Smooth muscle cell (in vitro differentiated cells): ENCODE data around the gene AKAP5. TPM values are rescaled to one million over a fixed set of nuclear protein-coding genes. Genes with fewer than 3 reads are reported as not detected.

ENCODE experiments used
- DNase-seq: peaks from one replicate; lab custom pipeline; 2025; ENCODE audit not compliant: unreplicated experiment; lab: John Stamatoyannopoulos, UW
- H2AFZ ChIP-seq: fragments of 200-600 bp; sonication (generic); 2 replicates; pipeline ENCODE4 v1.6.0; 2016; ENCODE audit warnings: antibody characterized with exemption, low read depth, mild to moderate bottlenecking
- H3F3A ChIP-seq: fragments of 200-600 bp; sonication (generic); 2 replicates; pipeline ENCODE4 v1.6.0; 2017; ENCODE audit warnings: antibody characterized with exemption, low read depth
- H3K27ac ChIP-seq: fragments of 200-600 bp; sonication (generic); 2 replicates; pipeline ENCODE4 v1.5.1; 2016; ENCODE audit warnings: low read depth, mild to moderate bottlenecking
- H3K27me3 ChIP-seq: fragments of 200-600 bp; sonication (generic); 2 replicates; pipeline ENCODE4 v1.6.1; 2016; ENCODE audit warnings: low read depth, mild to moderate bottlenecking
- H3K36me3 ChIP-seq: fragments of 200-600 bp; sonication (generic); 2 replicates; pipeline ENCODE4 v1.5.1; 2016; ENCODE audit warnings: low read depth
- H3K4me1 ChIP-seq: fragments of 200-600 bp; sonication (generic); 2 replicates; pipeline ENCODE4 v1.5.1; 2016; ENCODE audit warnings: low read depth
- H3K4me2 ChIP-seq: fragments of 200-600 bp; sonication (generic); 2 replicates; pipeline ENCODE4 v1.6.0; 2016; ENCODE audit warnings: mild to moderate bottlenecking
- H3K4me3 ChIP-seq: fragments of 200-600 bp; sonication (generic); 2 replicates; pipeline ENCODE4 v1.5.1; 2016; ENCODE audit warnings: mild to moderate bottlenecking
- H3K79me2 ChIP-seq: fragments of 200-600 bp; sonication (generic); 2 replicates; pipeline ENCODE4 v1.6.0; 2016; ENCODE audit warnings: low read depth, mild to moderate bottlenecking
- H3K9ac ChIP-seq: fragments of 200-600 bp; sonication (generic); 2 replicates; pipeline ENCODE4 v1.6.0; 2016; ENCODE audit warnings: low read depth
- H3K9me3 ChIP-seq: fragments of 200-600 bp; sonication (generic); replicated peaks from 2 replicates; pipeline ENCODE4 v1.5.1; 2016; ENCODE audit warnings: low read depth
- H4K20me1 ChIP-seq: fragments of 200-600 bp; sonication (generic); 2 replicates; pipeline ENCODE4 v1.6.0; 2016; ENCODE audit warnings: low read depth
- whole genome bisulfite sequencing: methylation state at CpG from one replicate; pipeline ENCODE4 v1.1.7; 2016; ENCODE audit warnings: low lambda C conversion rate; 5-methylcytosine and 5-hydroxymethylcytosine counted together
- polyA plus RNA-seq: library from polyadenylated mRNA; unstranded; fragments of >200 nt; fragmentation: Nextera tagmentation; extraction: Ambion mirVana; gene quantifications from 2 replicates; pipeline ENCODE4 v1.2.1, GENCODE V29; 2016
- total RNA-seq: library from RNA; depleted of rRNA; stranded (reverse); fragments of >200 nt; gene quantifications from 2 replicates; pipeline ENCODE4 v1.2.3, GENCODE V29; 2014
- TF ChIP-seq, protein P1 (sequence below): fragments of 200-600 bp; sonication (generic); IDR thresholded peaks from 2 replicates; pipeline ENCODE4 v1.5.1; 2017; ENCODE audit warnings: borderline replicate concordance, mild to moderate bottlenecking, antibody characterized with exemption; ENCODE audit not compliant: insufficient read depth, poor library complexity, severe bottlenecking

Gene AKAP5
- total and polyA plus RNA-seq, 2 experiments from 2014 or later = 0.94 to 4.4 TPM

DNA sequence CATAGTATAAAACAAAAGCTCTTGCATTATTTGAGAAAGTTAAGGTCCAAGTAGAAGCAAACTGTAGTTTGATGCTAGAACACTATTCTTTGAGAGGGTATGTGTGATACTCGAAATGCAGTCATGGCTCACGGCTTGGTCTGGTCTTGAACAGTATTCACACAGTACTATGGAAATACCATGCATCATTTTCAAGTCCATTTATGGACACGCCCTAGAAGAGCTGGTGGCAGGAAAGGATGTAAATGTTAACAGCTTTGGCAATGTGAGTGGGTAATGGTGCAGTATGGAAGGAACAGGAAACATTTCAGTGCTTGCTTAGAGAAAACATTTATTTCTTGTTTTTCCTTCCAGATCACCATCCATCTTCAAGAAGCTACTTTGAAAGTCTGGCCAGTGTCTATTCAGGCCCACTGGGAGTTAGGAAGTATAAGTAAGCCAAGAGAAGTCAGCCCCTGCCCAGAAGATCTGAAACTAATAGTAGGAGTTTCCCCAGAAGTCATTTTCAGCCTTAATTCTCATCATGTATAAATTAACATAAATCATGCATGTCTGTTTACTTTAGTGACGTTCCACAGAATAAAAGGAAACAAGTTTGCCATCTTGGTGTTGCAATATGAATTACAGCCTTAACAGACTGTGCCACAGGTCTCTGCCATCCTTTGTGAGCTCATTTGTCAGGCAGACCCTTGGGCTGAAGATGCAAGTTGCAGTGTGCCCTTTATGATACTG, 5.7 kb upstream of the AKAP5 start:
- Histone ChIP-seq H3K27me3 (no peaks in the 10 kb centered on the region), H3K27ac (no peak overlapping the region), H3K9me3 (no peaks in the 10 kb centered on the region), H3K79me2 (no peaks in the 10 kb centered on the region), H3K4me2 (no peak overlapping the region), H3K4me3 (no peak overlapping the region), H3F3A (no peaks in the 10 kb centered on the region), H4K20me1 (no peaks in the 10 kb centered on the region), H3K9ac (no peak overlapping the region), H3K4me1 (peaks cover under 1% of the 10 kb centered on the region), H2AFZ (no peak overlapping the region), H3K36me3 (no peaks in the 10 kb centered on the region)
- DNase-seq = no peak
- TF ChIP-seq, protein P1, sequence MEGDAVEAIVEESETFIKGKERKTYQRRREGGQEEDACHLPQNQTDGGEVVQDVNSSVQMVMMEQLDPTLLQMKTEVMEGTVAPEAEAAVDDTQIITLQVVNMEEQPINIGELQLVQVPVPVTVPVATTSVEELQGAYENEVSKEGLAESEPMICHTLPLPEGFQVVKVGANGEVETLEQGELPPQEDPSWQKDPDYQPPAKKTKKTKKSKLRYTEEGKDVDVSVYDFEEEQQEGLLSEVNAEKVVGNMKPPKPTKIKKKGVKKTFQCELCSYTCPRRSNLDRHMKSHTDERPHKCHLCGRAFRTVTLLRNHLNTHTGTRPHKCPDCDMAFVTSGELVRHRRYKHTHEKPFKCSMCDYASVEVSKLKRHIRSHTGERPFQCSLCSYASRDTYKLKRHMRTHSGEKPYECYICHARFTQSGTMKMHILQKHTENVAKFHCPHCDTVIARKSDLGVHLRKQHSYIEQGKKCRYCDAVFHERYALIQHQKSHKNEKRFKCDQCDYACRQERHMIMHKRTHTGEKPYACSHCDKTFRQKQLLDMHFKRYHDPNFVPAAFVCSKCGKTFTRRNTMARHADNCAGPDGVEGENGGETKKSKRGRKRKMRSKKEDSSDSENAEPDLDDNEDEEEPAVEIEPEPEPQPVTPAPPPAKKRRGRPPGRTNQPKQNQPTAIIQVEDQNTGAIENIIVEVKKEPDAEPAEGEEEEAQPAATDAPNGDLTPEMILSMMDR = no peak
- WGBS = 91% methylated on average over 4 of the region's 4 CpGs

DNA sequence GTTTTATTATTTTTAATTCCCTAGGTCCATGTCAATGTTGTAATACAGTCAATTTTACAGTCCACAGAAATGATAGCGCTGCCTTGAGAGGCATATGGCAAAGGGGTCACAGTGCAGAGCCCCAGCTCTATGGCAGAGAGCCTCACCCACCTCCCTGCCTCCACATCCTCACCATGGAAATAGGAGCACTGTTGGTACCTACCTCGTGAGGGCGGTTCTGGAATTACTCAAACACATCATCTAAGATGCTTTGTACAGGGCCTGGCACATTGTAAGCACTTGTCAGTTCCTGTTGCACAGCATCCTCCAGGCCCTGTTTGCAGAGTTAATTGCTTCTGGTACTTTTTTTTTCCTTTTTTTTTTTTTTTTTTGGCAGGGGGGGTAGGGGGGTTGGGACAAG, 4.1 kb upstream of the AKAP5 start:
- Histone ChIP-seq H3K36me3 (no peaks in the 10 kb centered on the region), H3K79me2 (no peaks in the 10 kb centered on the region), H3K9ac (no peak overlapping the region), H3K9me3 (no peaks in the 10 kb centered on the region), H3K27me3 (no peaks in the 10 kb centered on the region), H3K4me2 (no peak overlapping the region), H3F3A (peaks cover 5% of the 10 kb centered on the region), H2AFZ (no peak overlapping the region), H3K4me3 (no peak overlapping the region), H4K20me1 (no peaks in the 10 kb centered on the region), H3K27ac (no peak overlapping the region), H3K4me1 (peaks cover 5% of the 10 kb centered on the region)
- TF ChIP-seq, protein P1 = no peak
- WGBS = 90% methylated on average over 3 of the region's 3 CpGs
- no peak for DNase-seq

DNA sequence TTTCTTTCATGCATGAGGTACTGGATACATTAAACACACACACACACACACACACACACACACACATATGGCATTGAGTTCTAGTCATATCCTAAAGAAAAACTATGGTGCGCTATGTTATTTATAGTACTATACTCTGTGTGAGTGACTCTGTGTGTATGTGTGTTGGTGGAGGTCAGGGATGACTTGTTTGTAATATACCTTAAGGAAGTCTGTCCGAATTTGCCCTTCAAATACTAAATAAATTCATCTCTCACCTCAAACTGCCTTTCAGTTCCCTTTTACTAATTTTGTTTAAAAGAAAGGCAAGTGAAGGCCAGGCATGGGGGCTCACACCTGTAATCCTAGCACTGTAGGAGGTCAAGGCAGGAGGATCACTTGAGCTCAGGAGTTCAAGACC, 2.1 kb upstream of the AKAP5 start:
- H3K27ac ChIP-seq = no peak overlapping the region
- H3K4me1 ChIP-seq = peaks cover 11% of the 10 kb centered on the region
- H2AFZ ChIP-seq = no peak overlapping the region
- H3K9me3 ChIP-seq = no peaks in the 10 kb centered on the region
- H3K4me3 ChIP-seq = no peak overlapping the region
- no peak overlapping the region for H3K9ac ChIP-seq
- 98% methylated on average over 2 of the region's 2 CpGs for WGBS
- no peak overlapping the region for H3K4me2 ChIP-seq
- TF ChIP-seq, protein P1 = no peak
- DNase-seq = no peak
- no peaks in the 10 kb centered on the region for H3K36me3 ChIP-seq
- no peaks in the 10 kb centered on the region for H3K27me3 ChIP-seq
- H3K79me2 ChIP-seq = no peaks in the 10 kb centered on the region
- H4K20me1 ChIP-seq = peaks cover 7% of the 10 kb centered on the region
- H3F3A ChIP-seq = peaks cover 18% of the 10 kb centered on the region

DNA sequence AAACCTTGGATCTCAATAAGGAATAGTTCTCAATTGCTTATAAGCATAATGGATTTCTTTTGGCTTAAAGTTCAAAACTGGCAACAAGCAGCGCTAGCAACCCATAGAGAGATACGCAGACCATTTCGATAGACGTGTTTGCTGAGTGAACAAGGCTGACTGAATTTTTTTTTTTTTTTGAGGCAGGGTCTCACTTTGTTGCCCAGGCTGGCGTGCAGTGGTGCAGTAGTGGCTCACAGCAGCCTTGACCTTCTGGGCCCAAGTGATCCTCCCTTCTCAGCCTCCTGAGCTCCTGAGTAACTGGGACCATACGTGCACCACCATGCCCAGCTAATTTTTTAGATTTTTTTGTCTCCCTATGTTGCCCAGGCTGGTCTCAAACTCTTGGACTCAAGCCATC, 1.4 kb upstream of the AKAP5 start:
- Histone ChIP-seq H3K36me3 (no peaks in the 10 kb centered on the region), H4K20me1 (peaks cover 7% of the 10 kb centered on the region), H3F3A (peaks cover 21% of the 10 kb centered on the region), H2AFZ (no peak overlapping the region), H3K9ac (no peak overlapping the region), H3K79me2 (peaks cover 4% of the 10 kb centered on the region), H3K4me2 (no peak overlapping the region), H3K9me3 (no peaks in the 10 kb centered on the region), H3K27ac (no peak overlapping the region), H3K4me3 (no peak overlapping the region), H3K27me3 (no peaks in the 10 kb centered on the region), H3K4me1 (peaks cover 11% of the 10 kb centered on the region)
- WGBS = 94% methylated on average over 6 of the region's 6 CpGs
- TF ChIP-seq, protein P1 = no peak
- no peak for DNase-seq
